GM06990 (cell line): ENCODE results near the gene PPP3CA.
A peak's percentile ranks its signal among the peaks of the same experiment; 100 is the strongest.
"Not testable (repeated sequence)": the region's sequence is repeated elsewhere in the genome, so short reads cannot be mapped to it uniquely, and the experiment has no call there.

ENCODE experiments used
- DNase-seq: peaks from one replicate; pipeline ENCODE4 v3.0.0-alpha.2; 2011; ENCODE audit not compliant: insufficient read length; ENCODE audit errors: extremely low read depth
- H3K27me3 ChIP-seq: replicated peaks from 2 replicates; pipeline ENCODE4 v1.6.0; 2011; ENCODE audit warnings: low read length; ENCODE audit not compliant: control insufficient read depth, insufficient read depth
- H3K36me3 ChIP-seq: 2 replicates; pipeline ENCODE4 v1.5.1; 2011; ENCODE audit warnings: low read length; ENCODE audit not compliant: control insufficient read depth, insufficient read depth
- H3K4me3 ChIP-seq: replicated peaks from 2 replicates; pipeline ENCODE4 v1.5.1; 2011; ENCODE audit warnings: low read depth, mild to moderate bottlenecking, control low read depth, low read length
- TF ChIP-seq, protein P1 (sequence below): IDR thresholded peaks from 2 replicates; pipeline ENCODE4 v1.5.1; 2011; ENCODE audit warnings: low read length, control low read depth, mild to moderate bottlenecking, inconsistent platforms; ENCODE audit not compliant: insufficient read depth, poor library complexity, severe bottlenecking

Gene PPP3CA

DNA sequence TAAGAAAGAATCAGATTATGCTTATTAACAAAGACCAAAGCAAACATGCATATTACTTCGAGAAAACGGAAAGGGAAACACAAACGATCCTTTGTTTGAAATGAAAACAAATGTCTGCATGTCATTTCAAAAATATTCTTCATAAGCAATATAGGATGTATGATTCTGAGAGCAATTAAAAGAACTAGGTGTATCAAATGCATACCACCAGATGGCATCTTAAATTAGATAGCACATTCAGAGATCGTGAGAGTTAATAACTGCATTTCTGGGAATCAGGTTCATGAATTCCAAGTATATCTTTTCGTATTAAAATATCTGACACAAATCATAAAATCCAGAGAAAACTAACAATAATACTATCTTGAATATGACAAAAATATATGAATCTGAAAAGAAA, 159.5 kb downstream of the PPP3CA start:
- no peaks in the 10 kb centered on the region for H3K36me3 ChIP-seq
- no peak overlapping the region for H3K4me3 ChIP-seq
- TF ChIP-seq, protein P1, sequence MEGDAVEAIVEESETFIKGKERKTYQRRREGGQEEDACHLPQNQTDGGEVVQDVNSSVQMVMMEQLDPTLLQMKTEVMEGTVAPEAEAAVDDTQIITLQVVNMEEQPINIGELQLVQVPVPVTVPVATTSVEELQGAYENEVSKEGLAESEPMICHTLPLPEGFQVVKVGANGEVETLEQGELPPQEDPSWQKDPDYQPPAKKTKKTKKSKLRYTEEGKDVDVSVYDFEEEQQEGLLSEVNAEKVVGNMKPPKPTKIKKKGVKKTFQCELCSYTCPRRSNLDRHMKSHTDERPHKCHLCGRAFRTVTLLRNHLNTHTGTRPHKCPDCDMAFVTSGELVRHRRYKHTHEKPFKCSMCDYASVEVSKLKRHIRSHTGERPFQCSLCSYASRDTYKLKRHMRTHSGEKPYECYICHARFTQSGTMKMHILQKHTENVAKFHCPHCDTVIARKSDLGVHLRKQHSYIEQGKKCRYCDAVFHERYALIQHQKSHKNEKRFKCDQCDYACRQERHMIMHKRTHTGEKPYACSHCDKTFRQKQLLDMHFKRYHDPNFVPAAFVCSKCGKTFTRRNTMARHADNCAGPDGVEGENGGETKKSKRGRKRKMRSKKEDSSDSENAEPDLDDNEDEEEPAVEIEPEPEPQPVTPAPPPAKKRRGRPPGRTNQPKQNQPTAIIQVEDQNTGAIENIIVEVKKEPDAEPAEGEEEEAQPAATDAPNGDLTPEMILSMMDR: peak; percentile 2
- DNase-seq: no peak
- no peaks in the 10 kb centered on the region for H3K27me3 ChIP-seq

- H3K27me3 ChIP-seq: no peaks in the 10 kb centered on the region
- no peak overlapping the region for H3K4me3 ChIP-seq
- no peak for DNase-seq
- no peaks in the 10 kb centered on the region; the same call in 1 of the 2 replicates for H3K36me3 ChIP-seq
- TF ChIP-seq, protein P1: no peak
Observed at GRCh38 chr4:101186567-101187184, 160.7 kb downstream of the PPP3CA start.

- H3K27me3 ChIP-seq: no peaks in the 10 kb centered on the region
- no peaks in the 10 kb centered on the region; the same call in 1 of the 2 replicates for H3K36me3 ChIP-seq
- TF ChIP-seq, protein P1: no peak
- DNase-seq: no peak
- no peak overlapping the region for H3K4me3 ChIP-seq
Observed at GRCh38 chr4:101184668-101185067, 162.7 kb downstream of the PPP3CA start.

DNA sequence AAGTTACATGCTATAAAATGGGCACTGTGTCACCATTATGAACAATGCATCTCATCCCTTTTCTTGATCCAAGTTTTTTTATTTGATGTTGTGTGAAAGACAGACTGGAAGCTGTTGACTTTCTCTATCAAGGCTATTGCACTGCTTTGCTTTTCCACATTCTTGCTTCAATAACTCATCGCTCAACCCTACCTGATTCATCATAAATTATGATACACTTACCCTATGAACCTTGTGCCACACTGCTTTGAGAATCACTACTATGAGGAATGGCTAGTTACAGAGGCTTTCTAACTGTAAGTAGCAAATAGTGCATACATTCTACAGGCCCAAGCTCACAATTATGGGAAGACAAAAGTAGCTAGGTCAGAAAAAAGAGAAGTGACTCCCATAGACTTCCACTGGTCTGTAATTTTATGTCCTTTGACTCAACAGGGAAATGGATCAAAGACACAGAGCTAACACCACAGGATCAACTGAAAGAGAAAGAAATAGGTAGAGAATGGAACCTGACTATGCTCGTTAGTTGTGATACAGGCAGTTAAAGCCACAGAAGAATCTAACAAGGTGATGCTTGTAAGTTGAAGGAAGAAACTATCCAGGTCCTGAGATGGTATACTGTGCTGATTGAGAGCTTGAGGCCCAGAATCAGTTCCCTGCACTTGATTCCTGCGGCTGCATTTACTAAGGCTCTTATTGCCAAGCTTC, 163.5 kb downstream of the PPP3CA start:
- Histone ChIP-seq H3K27me3 (no peaks in the 10 kb centered on the region), H3K4me3 (no peak overlapping the region), H3K36me3 (no peaks in the 10 kb centered on the region; the same call in 1 of the 2 replicates)
- no peak for DNase-seq
- TF ChIP-seq, protein P1: no peak

GRCh38 chr4:101183221-101183620, 164.1 kb downstream of the PPP3CA start:
- no peaks in the 10 kb centered on the region; the same call in 1 of the 2 replicates for H3K36me3 ChIP-seq
- H3K4me3 ChIP-seq: no peak overlapping the region
- no peak for DNase-seq
- TF ChIP-seq, protein P1: no peak
- H3K27me3 ChIP-seq: no peaks in the 10 kb centered on the region

- not testable (repeated sequence) for DNase-seq, H3K36me3 ChIP-seq, H3K27me3 ChIP-seq, H3K4me3 ChIP-seq
Observed at GRCh38 chr4:101182688-101183087, 164.6 kb downstream of the PPP3CA start.
